KBM-7 (cell line): ENCODE measurements around the gene ADAMTS4.

ENCODE experiments used
- DNase-seq: peaks from one replicate; pipeline ENCODE4 v3.0.0-alpha.2; 2015
- in situ Hi-C: fragments of 300-500 bp; cut with MboI; formaldehyde crosslinking; loops from 2 replicates; pipeline ENCODE4 v1.14.3; 2020; ENCODE audit warnings: low sequenced_read_pairs, low pct_unique_long_range_greater_than_20kb, mixed read lengths

ADAMTS4 gene

DNA sequence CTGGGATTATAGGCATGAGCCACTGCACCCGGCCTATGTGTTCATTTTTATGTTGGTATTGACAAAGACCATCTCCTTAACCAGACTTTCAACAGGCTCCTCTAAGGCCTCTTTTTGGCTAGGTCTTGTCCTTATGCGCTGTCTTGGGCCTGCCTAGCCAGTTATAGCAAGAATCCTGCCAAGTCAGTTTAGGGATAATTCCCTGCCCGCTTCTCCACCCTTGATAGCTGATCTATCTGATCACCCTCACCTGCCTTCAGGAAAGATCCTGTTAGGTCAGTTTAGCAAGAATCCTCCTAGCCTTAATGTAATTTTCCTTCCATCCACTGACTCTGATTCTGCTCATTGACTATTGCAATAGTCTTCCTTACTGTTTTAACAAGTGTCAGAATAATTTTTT is 19.2 kb downstream of the ADAMTS4 start:
- no peak for DNase-seq
- in situ Hi-C loops = loop anchor here (25.0 kb wide), 1 partner anchor 208 kb away; no protein-coding TSS in a partner anchor

DNA sequence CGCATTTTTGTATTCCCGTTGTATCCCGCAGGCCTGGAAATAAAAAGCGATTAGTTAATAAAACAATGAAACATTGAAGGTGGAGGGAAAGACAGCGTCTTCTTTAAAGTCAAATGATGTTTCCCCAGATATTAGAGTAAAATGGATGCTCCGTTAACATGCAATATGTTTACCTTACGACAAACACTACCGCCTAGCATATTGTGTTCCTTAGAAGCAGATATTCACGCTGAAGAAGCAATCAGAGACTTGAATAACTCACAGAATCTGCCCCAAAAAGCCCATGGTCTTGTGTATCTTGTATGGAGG is 21.0 kb downstream of the ADAMTS4 start:
- in situ Hi-C loops = loop anchor here (25.0 kb wide), 1 partner anchor 209 kb away; no protein-coding TSS in a partner anchor
- DNase-seq = no peak

DNA sequence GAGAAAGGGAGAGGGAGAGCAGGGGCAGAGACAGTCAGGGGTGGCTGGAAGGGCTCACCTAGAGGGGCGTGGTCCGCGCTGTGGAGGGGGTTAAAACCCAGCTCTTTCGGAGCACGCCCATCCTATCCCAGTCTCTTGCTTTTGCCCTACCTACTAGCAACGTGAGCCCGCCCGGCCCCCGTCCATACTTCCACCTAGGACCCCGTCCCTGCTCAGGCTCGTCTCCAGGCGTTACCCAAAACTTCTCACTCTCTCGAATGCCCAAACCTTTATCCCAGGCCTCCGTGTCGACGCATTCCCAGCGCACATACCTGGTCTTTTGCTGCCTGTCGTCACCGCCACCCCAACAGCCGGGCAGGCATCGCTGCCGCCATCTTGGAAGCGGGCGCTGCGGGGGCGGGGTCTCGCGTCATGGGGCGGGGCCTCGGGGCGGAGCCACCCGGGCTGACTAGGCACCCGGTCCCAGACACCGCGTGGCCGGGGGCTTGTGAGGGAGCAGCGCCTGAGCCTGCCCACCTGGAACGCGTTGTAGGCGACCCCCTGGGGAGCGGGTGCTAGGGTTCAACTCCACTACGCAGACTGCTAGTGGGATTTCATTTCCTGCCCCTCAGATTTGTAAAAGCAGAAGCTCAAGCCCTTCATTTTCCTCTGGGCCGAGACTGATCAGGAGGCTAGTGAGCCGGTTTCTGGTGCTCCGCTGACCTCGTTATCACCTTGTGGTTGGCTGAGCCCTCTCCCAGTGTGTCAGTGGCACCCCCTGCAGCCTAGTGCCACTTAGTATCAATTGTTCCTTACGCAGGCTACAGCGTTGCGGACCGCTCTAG is 21.5 kb downstream of the ADAMTS4 start, which contains the start of gene B4GALT3:
B4GALT3 (minus strand) TSS at position 396 of the 824 bp plus-strand sequence. CDS start 1,447 bp downstream, outside the sequence.
- in situ Hi-C loops = loop anchor here (25.0 kb wide), 1 partner anchor 210 kb away; no protein-coding TSS in a partner anchor
- peak; percentile 86 for DNase-seq

DNA sequence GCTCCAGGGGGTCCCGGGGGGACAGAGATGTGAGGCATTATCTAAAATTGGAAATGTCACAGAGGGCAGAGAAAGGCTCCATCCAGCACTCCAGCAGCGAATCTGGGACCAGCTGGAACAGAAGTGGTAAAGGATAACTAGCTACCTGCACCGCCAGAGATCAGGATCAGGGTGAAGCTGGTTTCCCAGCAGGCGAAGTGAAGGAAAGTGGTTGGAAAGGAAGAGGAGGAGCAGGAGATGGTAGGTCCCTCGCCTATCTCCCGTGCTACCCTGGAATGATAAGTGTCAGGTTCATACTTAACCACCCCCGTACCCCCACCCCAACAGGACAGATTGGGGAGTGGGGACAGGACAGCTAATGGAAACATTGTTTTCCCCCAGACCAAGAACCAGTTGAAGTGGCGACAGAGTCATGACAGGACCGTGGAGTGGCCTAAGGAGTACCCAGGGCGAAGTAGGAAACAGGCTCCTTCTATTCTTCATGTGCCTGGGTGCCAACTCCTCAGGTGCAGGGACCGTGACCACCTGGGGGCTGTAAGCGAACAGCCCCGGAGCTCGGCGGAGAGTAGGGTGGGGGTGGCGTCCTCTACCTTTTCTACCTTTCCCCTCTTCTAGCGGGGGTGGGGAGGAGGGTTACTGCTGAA is 22.3 kb downstream of the ADAMTS4 start:
- in situ Hi-C loops = loop anchor here (25.0 kb wide), 1 partner anchor 211 kb away; no protein-coding TSS in a partner anchor
- DNase-seq = no peak

DNA sequence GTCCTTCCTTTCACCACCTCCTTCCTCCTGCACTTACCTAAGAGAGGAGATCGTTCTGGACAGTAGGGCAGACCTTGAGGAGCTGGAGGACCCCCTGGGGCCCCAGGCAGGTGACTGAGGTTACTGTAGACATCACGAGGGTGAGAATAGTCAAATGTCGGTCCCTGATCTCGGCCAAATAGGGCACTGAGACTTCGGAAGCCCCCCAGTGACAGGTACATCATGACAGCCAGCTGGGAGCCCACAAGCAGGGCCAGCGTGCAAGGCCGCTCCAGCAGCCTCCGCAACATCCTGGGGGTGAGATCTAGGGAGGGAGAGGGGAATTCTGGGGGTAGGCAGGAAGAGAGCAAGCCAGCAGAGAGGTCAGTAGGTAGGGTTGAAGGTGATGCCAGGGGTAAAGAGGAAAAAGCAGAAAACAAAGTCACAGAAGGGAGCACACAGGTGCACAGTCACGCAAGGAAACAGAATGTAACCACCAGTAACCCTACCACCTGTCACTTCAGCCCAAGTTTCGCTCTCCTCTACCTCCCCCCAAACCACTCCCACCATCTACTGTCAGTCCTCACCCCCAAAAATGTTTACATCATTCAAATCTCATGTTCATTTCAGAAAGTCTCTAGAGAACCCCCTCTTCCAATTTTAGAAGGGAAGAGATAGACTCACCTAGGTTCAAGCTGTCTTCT is 22.9 kb downstream of the ADAMTS4 start:
- in situ Hi-C loops = loop anchor here (25.0 kb wide), 1 partner anchor 211 kb away; no protein-coding TSS in a partner anchor
- no peak for DNase-seq

DNA sequence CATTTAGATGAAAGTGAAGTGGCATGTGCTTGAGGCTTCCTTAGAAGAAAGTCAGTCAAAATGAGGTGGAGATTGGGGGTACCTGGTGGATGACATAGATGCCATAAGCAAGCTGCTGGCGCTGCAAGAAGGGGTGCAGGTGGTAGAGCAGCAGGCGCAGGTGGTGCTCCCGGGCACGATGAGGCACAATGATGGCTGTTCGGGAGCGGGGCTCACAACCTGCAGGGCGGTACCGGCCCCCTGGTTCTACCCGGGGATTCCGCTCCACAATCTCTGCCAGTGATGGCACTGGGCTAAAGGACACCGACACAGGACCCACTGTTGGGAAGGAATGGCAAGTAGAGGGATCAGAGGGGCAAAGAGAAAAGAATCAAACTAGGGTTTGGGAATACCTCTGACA is 23.9 kb downstream of the ADAMTS4 start:
- in situ Hi-C loops = loop anchor here (25.0 kb wide), 1 partner anchor 212 kb away; no protein-coding TSS in a partner anchor

DNA sequence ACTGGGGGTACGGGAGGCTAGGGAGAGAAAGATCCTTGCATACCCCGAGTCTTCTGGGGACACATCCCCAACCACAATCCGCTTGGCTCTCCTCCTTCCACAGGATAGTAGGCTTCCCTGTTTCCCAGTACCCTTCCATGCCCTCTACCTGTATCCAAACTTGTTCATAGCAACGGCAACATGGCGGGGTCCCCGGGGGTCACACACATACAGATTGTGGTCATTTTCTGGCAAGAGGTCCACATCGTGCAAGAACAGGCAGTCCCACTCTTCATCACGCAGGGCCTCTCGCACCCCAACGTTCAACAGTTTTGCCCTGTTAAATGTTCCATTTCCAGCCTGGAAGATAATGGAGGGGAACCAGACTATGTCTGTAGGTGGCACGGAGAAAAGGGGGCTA is 25.1 kb downstream of the ADAMTS4 start:
- in situ Hi-C loops = no loop called here
- no peak for DNase-seq

More for the DNA sequence above, 23.9 kb downstream of the ADAMTS4 start:
- no peak for DNase-seq

DNA sequence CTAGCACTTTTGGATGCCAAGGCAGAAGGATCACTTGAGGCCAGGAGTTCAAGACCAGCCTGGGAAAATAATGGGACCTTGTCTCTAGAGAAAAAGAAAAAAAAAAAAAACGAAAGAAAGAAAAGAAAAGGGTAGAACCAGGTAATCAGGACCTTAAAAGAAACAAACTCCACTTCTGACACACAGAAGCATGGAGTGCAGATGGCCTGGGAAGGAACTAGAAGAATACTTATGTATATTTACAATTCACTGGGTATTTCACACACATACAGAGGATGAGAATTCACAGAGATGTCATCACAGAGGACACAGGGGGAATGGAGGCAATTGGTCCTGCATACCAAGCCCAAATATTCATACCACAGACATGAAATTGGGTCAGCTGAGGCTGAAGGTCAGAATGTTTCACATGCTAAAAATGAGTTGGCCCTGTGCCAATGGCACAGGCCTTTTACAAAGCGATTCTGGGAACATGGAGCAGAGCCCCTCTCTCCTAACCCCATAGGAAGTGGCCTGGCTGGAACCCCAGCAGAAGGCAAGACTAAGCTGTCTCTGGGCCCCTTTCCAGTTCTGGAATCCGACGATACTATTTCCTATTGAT is 26.0 kb downstream of the ADAMTS4 start:
- in situ Hi-C loops = no loop called here
- DNase-seq = no peak

DNA sequence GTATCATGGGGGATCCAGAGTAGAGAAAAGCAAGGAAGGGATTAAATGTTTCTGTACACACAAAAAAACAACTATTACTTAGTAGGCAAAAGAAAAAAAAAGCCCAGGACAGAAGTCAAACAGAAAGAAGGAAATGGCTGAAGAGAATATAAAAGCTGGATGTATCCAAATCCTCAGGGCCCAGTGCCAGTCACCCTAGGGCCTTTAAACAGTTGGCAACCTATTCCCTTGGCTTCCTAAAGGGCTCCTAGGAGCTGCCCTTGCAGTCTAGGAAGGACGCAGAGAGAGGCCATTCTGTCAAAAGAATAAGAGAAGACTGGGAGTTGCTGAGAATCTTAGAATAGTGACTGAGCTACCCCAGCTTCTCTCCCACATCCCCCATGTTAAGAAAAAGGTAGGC is 26.5 kb downstream of the ADAMTS4 start:
- DNase-seq = no peak
- in situ Hi-C loops = no loop called here

DNA sequence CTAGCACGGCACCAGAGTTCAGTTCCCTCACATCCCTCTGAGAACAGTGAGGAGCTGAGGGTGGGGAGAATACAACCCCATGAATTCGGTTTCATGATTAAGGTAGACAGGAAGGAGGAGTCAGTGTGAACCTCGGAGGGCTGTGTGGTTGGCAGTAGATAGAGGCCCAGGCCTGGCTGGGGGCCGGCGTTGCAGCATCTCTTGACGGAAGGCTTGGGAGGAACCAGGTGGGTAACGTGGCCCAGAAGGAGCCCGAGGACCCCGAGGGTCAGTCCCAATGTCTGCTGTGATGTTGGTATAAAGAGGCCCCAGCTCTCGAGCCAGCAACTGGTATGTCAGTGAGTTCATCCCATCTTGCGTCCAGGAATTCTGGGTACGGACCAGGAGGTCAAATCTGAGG is 27.2 kb downstream of the ADAMTS4 start:
- DNase-seq = no peak
- in situ Hi-C loops = no loop called here

DNA sequence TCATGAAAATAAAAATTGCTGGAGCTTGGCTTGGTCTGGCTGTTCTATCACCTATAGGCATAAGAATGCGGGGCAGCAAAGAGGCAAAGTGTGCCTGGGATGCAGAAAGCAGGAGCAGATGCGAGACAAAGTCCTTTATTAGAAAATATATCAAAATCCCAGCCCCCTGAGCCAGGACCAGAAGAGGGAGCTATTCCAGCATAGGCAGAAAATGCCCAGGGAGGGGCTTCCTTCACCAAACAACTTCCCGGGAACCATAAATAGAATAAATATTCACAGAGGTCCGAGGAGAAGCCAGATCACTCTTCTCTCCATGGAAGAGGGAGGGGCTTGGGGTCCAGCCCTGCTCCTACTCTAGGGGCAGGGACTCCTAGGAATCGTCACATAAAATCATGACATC is 27.7 kb downstream of the ADAMTS4 start:
- in situ Hi-C loops = no loop called here
- DNase-seq = no peak

DNA sequence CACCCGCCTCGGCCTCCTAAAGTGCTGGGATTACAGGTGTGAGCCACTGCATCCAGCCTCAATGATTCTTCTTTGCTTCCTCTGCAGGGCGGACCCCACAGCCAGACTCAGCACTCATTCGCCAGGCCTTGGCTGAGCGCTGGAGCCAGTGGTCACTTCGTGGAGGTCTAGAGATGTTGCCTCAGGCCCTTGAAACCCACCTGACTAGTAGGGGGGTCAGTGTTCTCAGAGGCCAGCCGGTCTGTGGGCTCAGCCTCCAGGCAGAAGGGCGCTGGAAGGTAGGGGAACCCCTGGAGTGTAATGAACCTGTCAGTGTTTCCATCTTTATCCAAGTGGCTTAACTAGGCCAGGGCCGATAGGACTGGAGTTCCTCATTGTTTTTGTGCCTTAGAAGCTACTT is 29.9 kb downstream of the ADAMTS4 start:
- in situ Hi-C loops = no loop called here
- DNase-seq = no peak

DNA sequence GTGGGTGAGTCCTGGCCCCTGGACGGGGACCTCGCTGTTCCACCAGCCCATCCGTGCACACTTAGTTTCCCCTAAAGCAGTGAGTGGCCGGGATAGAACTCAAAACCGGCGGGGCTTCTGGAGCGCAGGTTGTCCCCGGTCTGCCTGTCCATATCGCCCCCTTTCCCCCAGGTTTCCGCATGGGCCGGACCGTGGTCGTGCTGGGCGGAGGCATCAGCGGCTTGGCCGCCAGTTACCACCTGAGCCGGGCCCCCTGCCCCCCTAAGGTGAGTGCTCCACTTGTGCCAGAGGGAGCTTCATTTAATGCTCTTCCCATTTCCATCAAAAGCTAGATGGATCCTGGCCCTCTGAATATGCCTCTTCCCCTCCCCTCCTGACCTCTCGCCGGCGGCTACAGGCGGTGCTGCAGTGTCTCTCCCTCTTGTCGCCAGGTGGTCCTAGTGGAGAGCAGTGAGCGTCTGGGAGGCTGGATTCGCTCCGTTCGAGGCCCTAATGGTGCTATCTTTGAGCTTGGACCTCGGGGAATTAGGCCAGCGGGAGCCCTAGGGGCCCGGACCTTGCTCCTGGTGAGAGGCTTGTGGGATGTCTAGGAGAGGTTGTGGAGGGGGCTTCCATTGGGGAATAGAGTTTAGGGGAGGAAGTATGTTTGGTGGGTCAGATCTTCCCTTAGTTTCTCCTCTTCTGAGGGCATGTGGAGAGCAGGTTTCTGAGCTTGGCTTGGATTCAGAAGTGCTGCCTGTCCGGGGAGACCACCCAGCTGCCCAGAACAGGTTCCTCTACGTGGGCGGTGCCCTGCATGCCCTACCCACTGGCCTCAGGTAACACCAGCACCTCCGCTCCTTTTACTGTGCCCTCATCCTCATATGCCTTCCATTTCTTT is 31.9 kb downstream of the ADAMTS4 start:
- DNase-seq = peak; percentile 39

DNA sequence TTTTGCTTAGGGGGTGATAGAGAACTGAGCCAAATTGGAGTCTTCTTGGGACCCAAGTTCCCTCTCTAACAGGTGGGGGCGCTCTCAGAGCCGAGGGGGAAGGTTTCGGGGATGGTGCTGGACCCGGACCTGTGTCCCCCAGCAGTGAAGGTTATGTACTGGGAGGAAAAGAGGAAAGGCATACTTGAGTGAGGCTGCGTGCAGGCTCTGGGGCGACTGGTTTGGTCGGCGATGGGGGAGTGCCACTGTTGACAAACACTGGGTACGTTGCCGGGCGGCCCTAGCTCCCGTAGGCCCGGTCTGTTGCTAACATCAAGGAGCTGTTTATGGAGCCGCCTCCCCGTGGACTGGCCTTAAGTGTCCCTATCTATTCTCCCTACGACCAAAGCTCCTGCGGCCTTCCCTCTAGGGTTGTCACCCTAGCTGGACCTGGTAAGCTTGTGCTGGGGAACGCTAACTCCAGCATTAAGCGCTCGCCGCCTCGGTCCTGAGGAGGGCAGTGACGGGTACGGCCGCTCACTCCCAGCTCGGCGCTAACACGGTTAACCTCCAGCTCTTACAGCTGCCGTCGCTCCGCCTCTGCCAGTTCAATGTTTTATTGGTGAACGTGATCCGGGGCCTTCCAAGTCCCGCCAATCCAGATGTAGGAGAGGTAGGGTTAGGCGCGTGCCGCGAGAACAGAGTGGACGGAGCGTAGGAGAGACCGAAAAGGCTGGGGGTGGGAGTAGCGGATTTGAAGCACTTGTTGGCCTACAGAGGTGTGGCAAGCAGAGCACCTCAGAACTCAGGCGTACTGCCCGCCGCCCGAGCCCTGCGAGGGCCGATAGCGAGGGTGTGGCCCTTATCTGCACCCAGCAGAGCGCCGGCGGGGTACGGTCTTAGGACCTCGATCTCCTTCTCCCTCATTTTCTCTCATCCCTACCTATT is 32.8 kb downstream of the ADAMTS4 start, which contains the start of gene PPOX:
PPOX (plus strand) TSS at position 685 of the 927 bp plus-strand sequence. CDS start 422 bp downstream, outside the sequence.
- peak; percentile 98 for DNase-seq
- in situ Hi-C loops = no loop called here

More for the DNA sequence above, 31.9 kb downstream of the ADAMTS4 start:
- in situ Hi-C loops = no loop called here

DNA sequence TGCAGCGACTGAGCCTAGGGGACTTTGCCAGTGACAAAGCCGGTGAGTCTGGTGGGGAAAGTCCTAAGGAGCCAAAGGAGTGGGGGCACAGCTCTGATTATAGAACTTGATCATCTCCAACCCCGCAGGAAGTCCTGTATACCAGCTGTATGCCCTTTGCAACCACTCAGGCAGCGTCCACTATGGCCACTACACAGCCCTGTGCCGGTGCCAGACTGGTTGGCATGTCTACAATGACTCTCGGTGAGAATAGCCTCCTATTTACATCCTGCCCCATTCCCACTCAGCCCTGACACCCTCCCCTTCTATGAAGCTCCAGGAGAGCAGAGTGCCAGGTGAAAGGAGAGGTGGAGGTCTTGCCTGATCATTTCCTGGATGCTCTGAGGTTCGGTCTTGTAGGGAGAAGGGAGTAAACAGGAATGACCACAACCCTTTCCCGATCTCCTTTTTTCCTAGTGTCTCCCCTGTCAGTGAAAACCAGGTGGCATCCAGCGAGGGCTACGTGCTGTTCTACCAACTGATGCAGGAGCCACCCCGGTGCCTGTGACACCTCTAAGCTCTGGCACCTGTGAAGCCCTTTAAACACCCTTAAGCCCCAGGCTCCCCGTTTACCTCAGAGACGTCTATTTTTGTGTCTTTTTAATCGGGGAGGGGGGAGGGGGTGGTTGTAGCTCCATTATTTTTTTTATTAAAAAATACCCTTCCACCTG is 33.8 kb downstream of the ADAMTS4 start:
- in situ Hi-C loops = no loop called here
- no peak for DNase-seq

DNA sequence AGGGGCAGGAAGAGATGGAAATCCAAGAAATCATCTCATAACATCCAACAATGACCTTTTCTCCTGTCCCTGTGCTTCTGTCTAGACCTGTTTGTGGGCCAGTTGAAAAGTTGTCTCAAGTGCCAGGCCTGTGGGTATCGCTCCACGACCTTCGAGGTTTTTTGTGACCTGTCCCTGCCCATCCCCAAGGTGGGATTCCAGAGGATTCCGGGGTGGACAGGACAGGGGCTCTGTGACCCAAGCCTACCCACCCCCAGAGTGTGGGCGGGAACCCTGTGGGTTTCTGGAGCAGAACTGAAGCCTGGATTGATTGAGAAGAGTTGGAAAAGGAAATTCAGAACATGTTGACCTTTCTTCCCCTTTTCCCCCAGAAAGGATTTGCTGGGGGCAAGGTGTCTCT is 35.1 kb downstream of the ADAMTS4 start:
- no peak for DNase-seq
- in situ Hi-C loops = no loop called here

DNA sequence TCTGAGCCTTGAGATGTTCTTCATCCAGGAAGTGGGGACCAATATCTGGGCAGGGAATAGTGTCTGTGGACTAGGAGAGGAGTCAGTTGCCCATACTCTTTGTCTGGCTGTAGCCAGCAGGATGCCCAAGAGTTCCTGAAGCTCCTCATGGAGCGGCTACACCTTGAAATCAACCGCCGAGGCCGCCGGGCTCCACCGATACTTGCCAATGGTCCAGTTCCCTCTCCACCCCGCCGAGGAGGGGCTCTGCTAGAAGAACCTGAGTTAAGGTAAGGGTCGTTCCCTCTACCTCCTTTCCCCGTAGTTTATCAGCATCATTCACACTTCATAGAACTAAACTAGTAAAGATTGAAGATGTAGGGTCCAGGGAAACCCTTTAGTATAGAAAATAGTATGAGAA is 36.0 kb downstream of the ADAMTS4 start:
- in situ Hi-C loops = no loop called here
- no peak for DNase-seq
